Left lung (tissue), 10 donors: Measurements from ENCODE around the gene BCR. TPM values are rescaled to one million over a fixed set of nuclear protein-coding genes. Genes with fewer than 3 reads are reported as not detected.

Source experiments
- ATAC-seq: fragments of 200-7000 bp; cut with Tn5 transposase; one replicate; pipeline ENCODE4 v1.9.1; 2020; ENCODE audit warnings: moderate library complexity
- DNase-seq, 4 donors: peaks; one replicate each; pipeline ENCODE4 v3.0.0-alpha.2; 2013 to 2020
- H3K27ac ChIP-seq, 2 donors: fragments of 200-600 bp; sonication (generic) in 1 of 2; one replicate each; pipeline versions ENCODE4 v1.5.0 to v1.8.0; 2020 to 2021
- H3K27me3 ChIP-seq, 2 donors: fragments of 200-600 bp; sonication (generic) in 1 of 2; one replicate each; pipeline versions ENCODE4 v1.5.0 to v1.8.0; 2020 to 2021
- H3K36me3 ChIP-seq, 2 donors: fragments of 200-600 bp; sonication (generic) in 1 of 2; one replicate each; pipeline versions ENCODE4 v1.5.0 to v1.8.0; 2020 to 2021
- H3K4me1 ChIP-seq, 2 donors: fragments of 200-600 bp; one replicate each; pipeline ENCODE4 v1.8.0; 2021
- H3K4me3 ChIP-seq, 2 donors: fragments of 200-600 bp; sonication (generic) in 1 of 2; one replicate each; pipeline versions ENCODE4 v1.5.0 to v1.8.0; 2020 to 2021; ENCODE audit warnings: mild to moderate bottlenecking in 1 of 2
- H3K9me3 ChIP-seq, 2 donors: fragments of 200-600 bp; sonication (generic) in 1 of 2; one replicate each; pipeline versions ENCODE4 v1.5.0 to v1.8.0; 2020 to 2021
- intact Hi-C, 2 donors: fragments of 100-400 bp; cut with DNase I; formaldehyde crosslinking; loops; one replicate each; pipeline versions ENCODE4 v1.11.2 to v1.14.2; 2022
- polyA plus RNA-seq, 6 donors: library from polyadenylated mRNA; unstranded; fragments of 120-200 nt; gene quantifications; one replicate each; pipeline ENCODE4 v1.2.1, GENCODE V29; 2013; ENCODE audit not compliant: insufficient read length in 6 of 6
- total RNA-seq, 2 donors: library from RNA; stranded (reverse); fragmentation: NEBNext Ultra II Directional; extraction: Animal tissue kit (Norgen Biotek cat#: 25700); gene quantifications; one replicate each; pipeline ENCODE4 v1.2.1, GENCODE V29; 2021
- TF ChIP-seq, protein P1 (sequence below), 2 donors: fragments of 200-600 bp; sonication (generic) in 1 of 2; IDR thresholded peaks; one replicate each; pipeline versions ENCODE4 v1.5.0 to v1.8.0; 2021; ENCODE audit warnings: antibody characterized with exemption in 2 of 2
- donor health status: DM: no; HTN: yes; CAD: no.
- donor health status: DM: no; HTN: no; CAD: no.

BCR gene
- total and polyA plus RNA-seq, 8 donors, result 41.1 to 70.4 (median 48.9) TPM

DNA sequence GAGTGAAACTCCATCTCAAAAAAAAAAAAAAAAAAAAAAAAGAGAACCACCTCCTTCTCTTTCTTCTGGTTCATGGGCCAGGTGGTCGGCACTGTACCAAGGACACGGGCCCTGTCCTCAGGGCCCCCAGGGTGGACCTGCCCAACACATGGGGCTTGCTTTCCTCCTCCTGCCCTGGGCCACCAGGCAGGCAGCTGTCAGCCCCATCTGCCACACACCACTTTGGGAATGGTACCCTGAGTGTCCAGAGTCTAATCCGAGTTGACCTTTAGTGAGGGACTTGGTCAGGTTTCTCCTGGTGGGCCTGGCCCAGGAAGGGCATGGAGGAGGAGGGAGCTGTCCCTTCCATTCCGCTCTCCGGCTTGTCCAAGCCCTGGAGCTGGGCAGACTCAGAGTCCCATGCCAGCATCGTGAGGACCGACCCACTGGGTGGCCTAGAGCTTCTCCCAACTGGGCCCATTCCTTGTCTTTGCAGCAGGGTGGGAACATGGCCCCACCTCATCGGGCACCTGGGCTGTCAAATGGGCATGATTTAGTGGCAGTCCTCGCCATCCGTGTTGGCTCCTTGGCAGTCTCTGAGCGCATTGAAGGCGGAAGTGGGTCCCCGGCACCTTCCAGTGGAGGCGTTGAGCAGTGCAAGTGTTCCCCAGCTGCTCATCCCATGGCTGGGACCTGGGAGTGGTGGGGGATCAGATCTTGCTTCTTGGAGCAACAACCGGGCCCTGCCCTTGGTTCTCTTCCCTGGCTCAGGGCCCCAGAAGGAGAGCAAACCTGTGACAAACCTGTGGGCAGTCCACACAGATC is 94.8 kb downstream of the BCR start:
- Histone ChIP-seq H3K9me3 (no peaks in the 10 kb centered on the region), H3K27me3 (no peaks in the 10 kb centered on the region), H3K27ac (no peak overlapping the region), H3K4me1 (peaks cover 12 to 22% of the 10 kb centered on the region in 2 donors), H3K36me3 (peaks cover 0 to 100% of the 10 kb centered on the region in 2 donors), H3K4me3 (no peak overlapping the region)
- DNase-seq (no peak), ATAC-seq (no peak)
- TF ChIP-seq, protein P1, sequence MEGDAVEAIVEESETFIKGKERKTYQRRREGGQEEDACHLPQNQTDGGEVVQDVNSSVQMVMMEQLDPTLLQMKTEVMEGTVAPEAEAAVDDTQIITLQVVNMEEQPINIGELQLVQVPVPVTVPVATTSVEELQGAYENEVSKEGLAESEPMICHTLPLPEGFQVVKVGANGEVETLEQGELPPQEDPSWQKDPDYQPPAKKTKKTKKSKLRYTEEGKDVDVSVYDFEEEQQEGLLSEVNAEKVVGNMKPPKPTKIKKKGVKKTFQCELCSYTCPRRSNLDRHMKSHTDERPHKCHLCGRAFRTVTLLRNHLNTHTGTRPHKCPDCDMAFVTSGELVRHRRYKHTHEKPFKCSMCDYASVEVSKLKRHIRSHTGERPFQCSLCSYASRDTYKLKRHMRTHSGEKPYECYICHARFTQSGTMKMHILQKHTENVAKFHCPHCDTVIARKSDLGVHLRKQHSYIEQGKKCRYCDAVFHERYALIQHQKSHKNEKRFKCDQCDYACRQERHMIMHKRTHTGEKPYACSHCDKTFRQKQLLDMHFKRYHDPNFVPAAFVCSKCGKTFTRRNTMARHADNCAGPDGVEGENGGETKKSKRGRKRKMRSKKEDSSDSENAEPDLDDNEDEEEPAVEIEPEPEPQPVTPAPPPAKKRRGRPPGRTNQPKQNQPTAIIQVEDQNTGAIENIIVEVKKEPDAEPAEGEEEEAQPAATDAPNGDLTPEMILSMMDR (IDR thresholded peaks at IDR 0.05), result no peak
- intact Hi-C loops, result no loop called here

GRCh38 chr22:23275751-23276150 is 95.4 kb downstream of the BCR start:
- TF ChIP-seq, protein P1 (IDR thresholded peaks at IDR 0.05), result no peak
- intact Hi-C loops, result no loop called here
- DNase-seq (no peak), ATAC-seq (no peak)
- Histone ChIP-seq H3K9me3 (no peaks in the 10 kb centered on the region), H3K4me3 (no peak overlapping the region), H3K27ac (no peak overlapping the region), H3K27me3 (no peaks in the 10 kb centered on the region), H3K36me3 (peaks cover 0 to 100% of the 10 kb centered on the region in 2 donors), H3K4me1 (peaks cover 12 to 24% of the 10 kb centered on the region in 2 donors)

- ATAC-seq (no peak), DNase-seq (no peak)
- Histone ChIP-seq H3K4me1 (peaks cover 19 to 36% of the 10 kb centered on the region in 2 donors), H3K9me3 (no peaks in the 10 kb centered on the region), H3K27me3 (no peaks in the 10 kb centered on the region), H3K4me3 (no peak overlapping the region), H3K27ac (no peak overlapping the region), H3K36me3 (peaks cover 0 to 92% of the 10 kb centered on the region in 2 donors)
- intact Hi-C loops, result no loop called here
- TF ChIP-seq, protein P1 (IDR thresholded peaks at IDR 0.05), result no peak
These were observed 96.6 kb downstream of the BCR start for GRCh38 chr22:23276656-23277582.

DNA sequence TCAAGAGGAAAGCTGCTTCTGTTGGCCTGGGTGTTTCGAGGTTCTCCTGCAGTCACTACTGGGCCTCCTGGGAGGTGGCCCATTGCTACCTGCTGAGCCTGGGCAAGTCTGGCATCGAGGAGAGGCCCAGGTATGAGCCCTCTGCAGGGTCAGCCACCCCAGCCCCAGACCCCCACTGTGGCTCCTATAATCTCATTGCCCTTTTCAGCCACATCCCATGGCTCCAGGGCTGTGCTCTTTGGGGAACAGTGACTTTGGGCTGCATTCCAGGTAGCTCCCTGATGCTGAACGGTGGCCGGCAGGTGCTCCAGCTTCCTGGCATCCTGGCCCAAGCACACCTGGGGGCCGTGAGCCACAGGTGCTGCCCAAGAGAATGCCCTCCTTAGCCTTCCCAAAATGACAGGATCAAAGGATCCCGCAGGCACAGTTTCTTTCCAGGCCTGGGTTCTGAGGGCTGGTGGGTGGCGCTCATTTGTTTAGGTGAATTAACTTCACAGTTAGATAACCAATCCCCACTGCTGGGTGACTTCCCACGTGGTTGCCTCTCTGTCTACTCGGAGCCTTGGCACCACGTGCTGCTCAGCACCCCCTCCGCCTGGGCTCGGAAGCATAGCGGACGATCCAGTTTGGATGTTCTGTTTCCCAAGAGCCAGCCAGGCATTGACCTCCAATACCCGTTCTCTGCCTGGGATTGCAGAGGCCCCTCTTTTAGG is 97.4 kb downstream of the BCR start:
- intact Hi-C loops, result no loop called here
- DNase-seq (no peak), ATAC-seq (no peak)
- H3K9me3 ChIP-seq, result no peaks in the 10 kb centered on the region
- H3K4me1 ChIP-seq, result peaks cover 22 to 44% of the 10 kb centered on the region in 2 donors
- no peaks in the 10 kb centered on the region for H3K27me3 ChIP-seq
- H3K36me3 ChIP-seq, result peaks cover 0 to 91% of the 10 kb centered on the region in 2 donors
- TF ChIP-seq, protein P1 (IDR thresholded peaks at IDR 0.05), result no peak
- H3K27ac ChIP-seq, result peak overlapping the region in 1 of 2 donors; percentile 72
- no peak overlapping the region for H3K4me3 ChIP-seq
